Common myeloid progenitor, CD34-positive (primary cell): ENCODE results near the gene DEPDC7. TPM values are rescaled to one million over a fixed set of nuclear protein-coding genes. Genes with fewer than 3 reads are reported as not detected.
A peak's percentile ranks its signal among the peaks of the same experiment; 100 is the strongest.
"Not testable (repeated sequence)": the region's sequence is repeated elsewhere in the genome, so short reads cannot be mapped to it uniquely, and the experiment has no call there.

Experiments
- CTCF ChIA-PET: fragments of 350-600 bp; sonication (Branson Sonifier 250); formaldehyde crosslinking; loops from one replicate; lab custom pipeline; 2021; ENCODE audit warnings: antibody characterized with exemption; lab: Charles Lee
- POLR2A ChIA-PET: fragments of 350-600 bp; sonication (Branson Sonifier 250); formaldehyde crosslinking; loops from one replicate; lab custom pipeline; 2021; ENCODE audit warnings: antibody characterized with exemption; lab: Charles Lee
- DNase-seq, 3 donors: peaks; one replicate each; pipeline versions ENCODE4 v3.0.0 to v3.0.0-alpha.2; 2013
- H3K27ac ChIP-seq, 2 experiments: 1 replicate in 1 of 2; 2 replicates in 1 of 2; pipeline ENCODE4 v1.7.0; 2013; ENCODE audit warnings: inconsistent platforms in 2 of 2, low read length in 2 of 2, mild to moderate bottlenecking in 2 of 2, low read depth in 1 of 2, moderate library complexity in 1 of 2; ENCODE audit not compliant: severe bottlenecking in 2 of 2, insufficient read depth in 1 of 2, poor library complexity in 1 of 2
- H3K27me3 ChIP-seq, 5 experiments: replicated peaks in 2 of 5; 1 replicate in 3 of 5; 2 replicates in 2 of 5; pipeline versions ENCODE4 v1.6.1 to v1.7.0; 2013; ENCODE audit warnings: low read length in 4 of 5, mild to moderate bottlenecking in 2 of 5, moderate library complexity in 2 of 5, inconsistent platforms in 1 of 5; ENCODE audit not compliant: insufficient read depth in 5 of 5, control insufficient read depth in 4 of 5
- H3K36me3 ChIP-seq, 4 experiments: 1 replicate in 2 of 4; 2 replicates in 2 of 4; pipeline versions ENCODE4 v1.6.1 to v1.7.0; 2013; ENCODE audit warnings: low read length in 3 of 4, control low read depth in 1 of 4, mild to moderate bottlenecking in 1 of 4; ENCODE audit not compliant: control insufficient read depth in 4 of 4, insufficient read depth in 4 of 4
- H3K4me1 ChIP-seq, 4 experiments: 1 replicate in 3 of 4; 2 replicates in 1 of 4; pipeline versions ENCODE4 v1.6.1 to v1.7.1; 2013; ENCODE audit warnings: low read length in 3 of 4, mild to moderate bottlenecking in 3 of 4, control low read depth in 1 of 4, inconsistent platforms in 1 of 4, moderate library complexity in 1 of 4; ENCODE audit not compliant: control insufficient read depth in 4 of 4, insufficient read depth in 4 of 4; ENCODE audit errors: control extremely low read depth in 1 of 4
- H3K4me3 ChIP-seq, 7 experiments: 1 replicate in 4 of 7; 2 replicates in 3 of 7; pipeline versions ENCODE4 v1.5.1 to v1.7.0; 2013; ENCODE audit warnings: mild to moderate bottlenecking in 7 of 7, low read length in 6 of 7, moderate library complexity in 6 of 7, inconsistent platforms in 2 of 7, low read depth in 2 of 7, control low read depth in 1 of 7; ENCODE audit not compliant: insufficient read depth in 4 of 7, control insufficient read depth in 1 of 7; ENCODE audit errors: extremely low read depth in 1 of 7
- H3K9me3 ChIP-seq, 5 experiments: 1 replicate in 4 of 5; 2 replicates in 1 of 5; pipeline versions ENCODE4 v1.6.1 to v1.7.1; 2013; ENCODE audit warnings: low read length in 4 of 5, mild to moderate bottlenecking in 2 of 5, inconsistent platforms in 1 of 5, low read depth in 1 of 5, moderate library complexity in 1 of 5; ENCODE audit not compliant: control insufficient read depth in 4 of 5, insufficient read depth in 2 of 5; ENCODE audit errors: control extremely low read depth in 1 of 5
- WGBS: methylation state at CpG from one replicate; pipeline ENCODE4 v1.1.5; 2013; ENCODE audit not compliant: insufficient coverage; 5-methylcytosine and 5-hydroxymethylcytosine counted together
- polyA plus RNA-seq: library from polyadenylated mRNA; unstranded; fragments of 120-200 nt; gene quantifications from one replicate; pipeline ENCODE4 v1.2.1, GENCODE V29; 2013

Gene DEPDC7
- polyA plus RNA-seq = 3.0 TPM

GRCh38 chr11:33015621-33016551 is at the start of gene DEPDC7:
DEPDC7 (plus strand) TSS chr11:33015878; CDS start chr11:33015956, 78 bp downstream.
- no peaks in the 10 kb centered on the region for H3K36me3 ChIP-seq
- H3K4me3 ChIP-seq = peak within 1 kb of the TSS; percentile 37 to 82 (median 70)
- H3K9me3 ChIP-seq = no peaks in the 10 kb centered on the region
- peaks cover 3 to 29% (median 21%) of the 10 kb centered on the region in 4 experiments for H3K4me1 ChIP-seq
- peaks cover 0 to 4% (median 0%) of the 10 kb centered on the region in 5 experiments for H3K27me3 ChIP-seq
- H3K27ac ChIP-seq = no peak within 1 kb of the TSS
- ChIA-PET POLR2A (interaction anchor here (0.7 kb wide), 1 partner anchor 658 kb away, joined by 8 read pairs; no protein-coding TSS in a partner anchor), CTCF (interaction anchor here (0.6 to 2.2 kb wide), 9 partner anchors 10 to 207 kb away, joined by 3 to 9 read pairs (median 4); no protein-coding TSS in a partner anchor)
- WGBS = 6% methylated on average over 72 of the region's 89 CpGs
- peak; percentile 82 to 89 (median 89) for DNase-seq

GRCh38 chr11:32968541-32968940 is 47.1 kb upstream of the DEPDC7 start:
- peaks cover 6 to 43% (median 27%) of the 10 kb centered on the region in 4 experiments for H3K36me3 ChIP-seq
- H3K9me3 ChIP-seq = no peaks in the 10 kb centered on the region
- POLR2A ChIA-PET = no interaction called here
- no peak for DNase-seq
- H3K4me3 ChIP-seq = no peak overlapping the region
- H3K27ac ChIP-seq = no peak overlapping the region
- H3K4me1 ChIP-seq = no peaks in the 10 kb centered on the region
- H3K27me3 ChIP-seq = no peaks in the 10 kb centered on the region
- CTCF ChIA-PET = interaction anchor here (1.1 to 11.7 kb wide), 5 partner anchors 9 to 96 kb away, joined by 3 to 145 read pairs (median 6); no protein-coding TSS in a partner anchor
- 100% methylated on average over 1 of the region's 1 CpG for WGBS

- H3K4me3 ChIP-seq, H3K27me3 ChIP-seq, POLR2A ChIA-PET, DNase-seq, H3K9me3 ChIP-seq, H3K27ac ChIP-seq, H3K4me1 ChIP-seq: not testable (repeated sequence)
- peaks cover 8 to 48% (median 38%) of the 10 kb centered on the region in 4 experiments for H3K36me3 ChIP-seq
- CTCF ChIA-PET = interaction anchor here (0.9 to 11.7 kb wide), 2 partner anchors 11 to 92 kb away, joined by 4 to 145 read pairs; no protein-coding TSS in a partner anchor
- 80% methylated on average over 2 of the region's 3 CpGs for WGBS
Measured at GRCh38 chr11:32972233-32972632, 43.4 kb upstream of the DEPDC7 start.

- H3K27me3 ChIP-seq = no peaks in the 10 kb centered on the region
- no peak for DNase-seq
- H3K36me3 ChIP-seq = peaks cover 10 to 50% (median 40%) of the 10 kb centered on the region in 4 experiments
- ChIA-PET POLR2A (no interaction called here), CTCF (interaction anchor here (0.9 kb wide), 1 partner anchor 11 kb away, joined by 4 read pairs; no protein-coding TSS in a partner anchor)
- WGBS = 100% methylated on average over 1 of the region's 3 CpGs
- no peaks in the 10 kb centered on the region for H3K9me3 ChIP-seq
- no peak overlapping the region for H3K27ac ChIP-seq
- no peak overlapping the region for H3K4me3 ChIP-seq
- no peaks in the 10 kb centered on the region for H3K4me1 ChIP-seq
Measured at GRCh38 chr11:32972781-32973180, 42.9 kb upstream of the DEPDC7 start.

GRCh38 chr11:32982626-32983025 is 33.1 kb upstream of the DEPDC7 start:
- peaks cover 0 to 8% (median 6%) of the 10 kb centered on the region in 4 experiments for H3K36me3 ChIP-seq
- H3K27me3 ChIP-seq = no peaks in the 10 kb centered on the region
- H3K4me1 ChIP-seq = no peaks in the 10 kb centered on the region
- H3K27ac ChIP-seq = no peak overlapping the region
- ChIA-PET CTCF (interaction anchor here (1.4 kb wide), 1 partner anchor 57 kb away, joined by 4 read pairs; the partner anchor contains the start of gene TCP11L1), POLR2A (no interaction called here)
- WGBS = no CpG with 5 or more reads among the region's 2 CpGs
- H3K9me3 ChIP-seq = no peaks in the 10 kb centered on the region
- no peak overlapping the region for H3K4me3 ChIP-seq
- DNase-seq = no peak

- no peaks in the 10 kb centered on the region for H3K4me1 ChIP-seq
- H3K4me3 ChIP-seq = no peak overlapping the region
- H3K27ac ChIP-seq = no peak overlapping the region
- POLR2A ChIA-PET = no interaction called here
- no peaks in the 10 kb centered on the region for H3K27me3 ChIP-seq
- no peaks in the 10 kb centered on the region for H3K9me3 ChIP-seq
- WGBS = 90% methylated on average over 2 of the region's 2 CpGs
- DNase-seq = no peak
- H3K36me3 ChIP-seq = peaks cover 0 to 3% (median under 1%) of the 10 kb centered on the region in 4 experiments
- CTCF ChIA-PET = interaction anchor here (1.2 kb wide), 1 partner anchor 15 kb away, joined by 5 read pairs; no protein-coding TSS in a partner anchor
Measured at GRCh38 chr11:32983506-32983905, 32.2 kb upstream of the DEPDC7 start.
